Activated CD8-positive, alpha-beta memory T cell treated with anti-CD3 and anti-CD28 coated beads, Interleukin-2, amount 50 U/mL, for 24 hours (primary cell): ENCODE measurements around the gene RASL11B.

Experiments used
- DNase-seq: peaks from one replicate; pipeline ENCODE4 v3.0.0-alpha.2; 2020; ENCODE audit errors: extremely low read depth

The RASL11B gene

GRCh38 chr4:52843351-52843750, 18.8 kb upstream of the RASL11B start:
- no peak for DNase-seq

- no peak for DNase-seq
Observed at GRCh38 chr4:52843958-52844357, 18.2 kb upstream of the RASL11B start.

- DNase-seq: no peak
Observed at GRCh38 chr4:52844596-52844995, 17.5 kb upstream of the RASL11B start.

- no peak for DNase-seq
Observed at GRCh38 chr4:52846502-52846901, 15.6 kb upstream of the RASL11B start.

- DNase-seq: no peak
Observed at GRCh38 chr4:52848254-52848653, 13.9 kb upstream of the RASL11B start.

- no peak for DNase-seq
Observed at GRCh38 chr4:52850406-52851124, 11.6 kb upstream of the RASL11B start.

GRCh38 chr4:52852041-52852440, 10.1 kb upstream of the RASL11B start:
- no peak for DNase-seq

GRCh38 chr4:52852711-52853110, 9.4 kb upstream of the RASL11B start:
- no peak for DNase-seq

GRCh38 chr4:52853351-52853750, 8.8 kb upstream of the RASL11B start:
- DNase-seq: no peak

- DNase-seq: no peak
Observed at GRCh38 chr4:52856801-52857200, 5.3 kb upstream of the RASL11B start.

- no peak for DNase-seq
Observed at GRCh38 chr4:52860361-52860760, 1.8 kb upstream of the RASL11B start.

- DNase-seq: no peak
Observed at GRCh38 chr4:52861171-52861823, 820 bp upstream of the RASL11B start.

GRCh38 chr4:52862639-52863161, 583 bp downstream of the RASL11B start:
- no peak for DNase-seq

- no peak for DNase-seq
Observed at GRCh38 chr4:52863324-52863723, 1.2 kb downstream of the RASL11B start.

- DNase-seq: no peak
Observed at GRCh38 chr4:52864793-52865192, 2.7 kb downstream of the RASL11B start.

GRCh38 chr4:52865300-52865699, 3.2 kb downstream of the RASL11B start:
- no peak for DNase-seq

GRCh38 chr4:52866734-52867133, 4.6 kb downstream of the RASL11B start:
- no peak for DNase-seq

- no peak for DNase-seq
Observed at GRCh38 chr4:52867163-52867562, 5.0 kb downstream of the RASL11B start.

- DNase-seq: no peak
Observed at GRCh38 chr4:52868133-52868532, 6.0 kb downstream of the RASL11B start.

GRCh38 chr4:52869196-52869595, 7.1 kb downstream of the RASL11B start:
- no peak for DNase-seq

GRCh38 chr4:52869656-52870055, 7.5 kb downstream of the RASL11B start:
- DNase-seq: no peak

- DNase-seq: no peak
Observed at GRCh38 chr4:52870225-52870624, 8.1 kb downstream of the RASL11B start.

GRCh38 chr4:52873191-52873590, 11.1 kb downstream of the RASL11B start:
- no peak for DNase-seq
